Measurements from ENCODE around the gene TPTE2. TPM values are rescaled to one million over a fixed set of nuclear protein-coding genes. Genes with fewer than 3 reads are reported as not detected.
"Not testable (repeated sequence)": the region's sequence is repeated elsewhere in the genome, so short reads cannot be mapped to it uniquely, and the experiment has no call there.

Gene TPTE2
- total and polyA plus RNA-seq, 5 donors, result 0.05 TPM; not detected in 4

GRCh38 chr13:19412494-19412893 is 148.8 kb downstream of the TPTE2 start:
- DNase-seq; H3K27me3 ChIP-seq (ENCODE audit: control insufficient read depth, insufficient read depth); ATAC-seq; intact Hi-C loops (cut with DNase I); H3K4me1 ChIP-seq (ENCODE audit: control insufficient read depth, insufficient read depth, low read length); H3K4me3 ChIP-seq (ENCODE audit: low read length); H3K9me3 ChIP-seq (ENCODE audit: control insufficient read depth, low read length); H3K27ac ChIP-seq (ENCODE audit: low read length): not testable (repeated sequence)
- WGBS, result 78% methylated on average over 4 of the region's 4 CpGs

- H3K4me3 ChIP-seq (ENCODE audit: low read length); intact Hi-C loops (cut with DNase I); H3K27ac ChIP-seq (ENCODE audit: low read length); H3K4me1 ChIP-seq (ENCODE audit: control insufficient read depth, insufficient read depth, low read length); DNase-seq; ATAC-seq; H3K27me3 ChIP-seq (ENCODE audit: control insufficient read depth, insufficient read depth); H3K9me3 ChIP-seq (ENCODE audit: control insufficient read depth, low read length): not testable (repeated sequence)
- WGBS, result 78% methylated on average over 32 of the region's 32 CpGs
Measured at GRCh38 chr13:19382746-19383511, 178.4 kb downstream of the TPTE2 start.

DNA sequence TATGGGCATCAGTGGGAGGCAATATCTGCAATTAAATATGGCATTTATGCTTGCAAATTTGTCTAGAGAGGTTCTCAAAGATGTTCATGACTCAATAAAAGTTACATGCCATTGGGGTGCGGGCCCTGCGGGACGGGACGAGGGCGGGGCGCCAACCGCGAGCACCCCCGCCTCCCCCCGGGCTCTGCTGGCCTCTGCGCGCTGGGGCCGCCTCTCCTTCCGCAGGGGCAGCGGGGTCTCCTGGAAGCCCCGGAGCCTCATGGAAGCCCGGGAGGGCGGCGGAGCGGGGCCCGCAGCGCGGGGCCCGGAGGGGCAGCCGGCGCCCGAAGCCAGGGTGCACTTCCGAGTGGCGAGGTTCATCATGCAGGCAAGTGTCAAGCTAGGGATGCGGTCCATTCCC is 179.2 kb downstream of the TPTE2 start:
- H3K27me3 ChIP-seq (ENCODE audit: control insufficient read depth, insufficient read depth), result no peaks in the 10 kb centered on the region
- no peak overlapping the region for H3K4me3 ChIP-seq (ENCODE audit: low read length)
- DNase-seq, result no peak
- ATAC-seq, result no peak
- intact Hi-C loops (cut with DNase I), result no loop called here
- H3K4me1 ChIP-seq (ENCODE audit: control insufficient read depth, insufficient read depth, low read length), result no peaks in the 10 kb centered on the region
- H3K27ac ChIP-seq (ENCODE audit: low read length), result no peak overlapping the region
- H3K9me3 ChIP-seq (ENCODE audit: control insufficient read depth, low read length), result no peaks in the 10 kb centered on the region
- 64% methylated on average over 30 of the region's 30 CpGs for WGBS

Other genes with a start within 250 kb of the TPTE2 start
- gene MPHOSPH8, start 72.1 kb upstream of the TPTE2 start, total RNA-seq, result 10 to 100 TPM; 34.7 to 39.1 (median 37.3) TPM
- 33.0 TPM for gene MPHOSPH8, start 72.1 kb upstream of the TPTE2 start, polyA plus RNA-seq
- gene PSPC1, start 221.4 kb upstream of the TPTE2 start, total RNA-seq, result 10 to 100 TPM; 26.9 to 29.1 (median 28.5) TPM
- 25.4 TPM for gene PSPC1, start 221.4 kb upstream of the TPTE2 start, polyA plus RNA-seq